Measurements from ENCODE around the gene CCDC24. TPM values are rescaled to one million over a fixed set of nuclear protein-coding genes. Genes with fewer than 3 reads are reported as not detected.

CCDC24 gene
- total and polyA plus RNA-seq, 9 of the 15 experiments (the other 6 are each of a cell fraction or from before 2014, with no cell fraction given) = 0.31 to 4.5 (median 1.5) TPM

DNA sequence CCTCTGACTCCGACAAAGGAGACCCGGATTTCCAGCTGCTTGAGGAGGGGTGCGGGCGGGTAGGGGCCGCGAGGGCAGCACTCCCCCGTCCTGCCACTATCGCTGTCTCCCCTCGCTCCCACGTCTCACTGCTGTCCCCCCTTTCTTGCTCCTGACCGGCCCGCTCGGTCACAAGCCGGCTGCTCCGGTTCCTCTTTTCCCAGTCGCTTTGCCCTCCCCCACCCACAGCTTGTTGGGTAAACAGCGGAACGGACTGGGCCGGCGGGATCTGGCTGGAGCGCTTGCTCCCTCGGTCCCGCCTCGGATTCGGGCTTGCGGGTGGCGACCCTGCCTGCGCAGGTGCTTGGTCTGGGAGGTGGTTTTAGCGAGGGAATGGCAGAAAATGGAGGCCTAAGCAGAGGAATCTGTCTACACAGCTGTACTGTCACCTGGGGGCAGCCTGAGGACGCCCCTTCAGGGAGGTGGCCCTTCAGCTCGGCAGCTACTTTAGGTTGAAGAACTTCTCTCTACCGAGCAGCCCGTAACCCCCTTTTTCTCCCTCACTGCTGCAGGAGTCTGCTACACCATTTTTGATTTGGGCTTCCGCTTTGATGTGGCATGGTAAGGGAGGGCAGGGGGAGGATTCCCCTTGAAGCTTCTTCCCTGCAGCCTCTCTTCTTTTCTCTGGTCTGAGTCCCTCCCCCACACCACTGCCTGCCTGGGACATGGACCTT, 16.0 kb upstream of the CCDC24 start (continued):
- TF ChIP-seq ADNP (tag; IDR thresholded peaks at IDR 0.05) (no peak), YY1 (IDR thresholded peaks at IDR 0.05; ENCODE audit: borderline replicate concordance in 1 of 3, control insufficient read depth in 1 of 3, extremely low read depth in 1 of 3, insufficient read depth in 3 of 3, insufficient read length in 1 of 3, insufficient replicate concordance in 2 of 3, low read depth in 1 of 3, low read length in 2 of 3) (peak in 1 of 3 experiments; percentile 42), STAG1 (CRISPR knock-in tag; IDR thresholded peaks at IDR 0.05; ENCODE audit: borderline replicate concordance) (0 out of 2 replicates have a peak, but pooled peaks have one; percentile 6), ATF1 (CRISPR knock-in tag; IDR thresholded peaks at IDR 0.05) (no peak), ATF1 (tag; IDR thresholded peaks at IDR 0.05) (no peak), PURB (CRISPR knock-in tag; IDR thresholded peaks at IDR 0.05; ENCODE audit: low read depth) (no peak), HNRNPLL (IDR thresholded peaks at IDR 0.05; ENCODE audit: low read depth, low read length, poor library complexity, severe bottlenecking) (no peak), ZZZ3 (IDR thresholded peaks at IDR 0.05) (no peak), EZH2 (IDR thresholded peaks at IDR 0.05; ENCODE audit: borderline replicate concordance, low read depth, low read length) (no peak), FIP1L1 (IDR thresholded peaks at IDR 0.05; ENCODE audit: low read depth, low read length, poor library complexity, severe bottlenecking) (peak; percentile 91), ESRRB (CRISPR knock-in tag; IDR thresholded peaks at IDR 0.05; ENCODE audit: borderline replicate concordance) (no peak), ZNF780A (CRISPR knock-in tag; IDR thresholded peaks at IDR 0.05) (no peak)
- TF ChIP-seq, protein P1, sequence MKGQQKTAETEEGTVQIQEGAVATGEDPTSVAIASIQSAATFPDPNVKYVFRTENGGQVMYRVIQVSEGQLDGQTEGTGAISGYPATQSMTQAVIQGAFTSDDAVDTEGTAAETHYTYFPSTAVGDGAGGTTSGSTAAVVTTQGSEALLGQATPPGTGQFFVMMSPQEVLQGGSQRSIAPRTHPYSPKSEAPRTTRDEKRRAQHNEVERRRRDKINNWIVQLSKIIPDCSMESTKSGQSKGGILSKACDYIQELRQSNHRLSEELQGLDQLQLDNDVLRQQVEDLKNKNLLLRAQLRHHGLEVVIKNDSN (CRISPR knock-in tag; IDR thresholded peaks at IDR 0.05) = no peak
- TF ChIP-seq, protein P2, sequence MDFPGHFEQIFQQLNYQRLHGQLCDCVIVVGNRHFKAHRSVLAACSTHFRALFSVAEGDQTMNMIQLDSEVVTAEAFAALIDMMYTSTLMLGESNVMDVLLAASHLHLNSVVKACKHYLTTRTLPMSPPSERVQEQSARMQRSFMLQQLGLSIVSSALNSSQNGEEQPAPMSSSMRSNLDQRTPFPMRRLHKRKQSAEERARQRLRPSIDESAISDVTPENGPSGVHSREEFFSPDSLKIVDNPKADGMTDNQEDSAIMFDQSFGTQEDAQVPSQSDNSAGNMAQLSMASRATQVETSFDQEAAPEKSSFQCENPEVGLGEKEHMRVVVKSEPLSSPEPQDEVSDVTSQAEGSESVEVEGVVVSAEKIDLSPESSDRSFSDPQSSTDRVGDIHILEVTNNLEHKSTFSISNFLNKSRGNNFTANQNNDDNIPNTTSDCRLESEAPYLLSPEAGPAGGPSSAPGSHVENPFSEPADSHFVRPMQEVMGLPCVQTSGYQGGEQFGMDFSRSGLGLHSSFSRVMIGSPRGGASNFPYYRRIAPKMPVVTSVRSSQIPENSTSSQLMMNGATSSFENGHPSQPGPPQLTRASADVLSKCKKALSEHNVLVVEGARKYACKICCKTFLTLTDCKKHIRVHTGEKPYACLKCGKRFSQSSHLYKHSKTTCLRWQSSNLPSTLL (IDR thresholded peaks at IDR 0.05) = no peak
- TF ChIP-seq, protein P3, sequence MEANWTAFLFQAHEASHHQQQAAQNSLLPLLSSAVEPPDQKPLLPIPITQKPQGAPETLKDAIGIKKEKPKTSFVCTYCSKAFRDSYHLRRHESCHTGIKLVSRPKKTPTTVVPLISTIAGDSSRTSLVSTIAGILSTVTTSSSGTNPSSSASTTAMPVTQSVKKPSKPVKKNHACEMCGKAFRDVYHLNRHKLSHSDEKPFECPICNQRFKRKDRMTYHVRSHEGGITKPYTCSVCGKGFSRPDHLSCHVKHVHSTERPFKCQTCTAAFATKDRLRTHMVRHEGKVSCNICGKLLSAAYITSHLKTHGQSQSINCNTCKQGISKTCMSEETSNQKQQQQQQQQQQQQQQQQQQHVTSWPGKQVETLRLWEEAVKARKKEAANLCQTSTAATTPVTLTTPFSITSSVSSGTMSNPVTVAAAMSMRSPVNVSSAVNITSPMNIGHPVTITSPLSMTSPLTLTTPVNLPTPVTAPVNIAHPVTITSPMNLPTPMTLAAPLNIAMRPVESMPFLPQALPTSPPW (CRISPR knock-in tag; IDR thresholded peaks at IDR 0.05) = peak; percentile 62
- TF ChIP-seq, protein P4, sequence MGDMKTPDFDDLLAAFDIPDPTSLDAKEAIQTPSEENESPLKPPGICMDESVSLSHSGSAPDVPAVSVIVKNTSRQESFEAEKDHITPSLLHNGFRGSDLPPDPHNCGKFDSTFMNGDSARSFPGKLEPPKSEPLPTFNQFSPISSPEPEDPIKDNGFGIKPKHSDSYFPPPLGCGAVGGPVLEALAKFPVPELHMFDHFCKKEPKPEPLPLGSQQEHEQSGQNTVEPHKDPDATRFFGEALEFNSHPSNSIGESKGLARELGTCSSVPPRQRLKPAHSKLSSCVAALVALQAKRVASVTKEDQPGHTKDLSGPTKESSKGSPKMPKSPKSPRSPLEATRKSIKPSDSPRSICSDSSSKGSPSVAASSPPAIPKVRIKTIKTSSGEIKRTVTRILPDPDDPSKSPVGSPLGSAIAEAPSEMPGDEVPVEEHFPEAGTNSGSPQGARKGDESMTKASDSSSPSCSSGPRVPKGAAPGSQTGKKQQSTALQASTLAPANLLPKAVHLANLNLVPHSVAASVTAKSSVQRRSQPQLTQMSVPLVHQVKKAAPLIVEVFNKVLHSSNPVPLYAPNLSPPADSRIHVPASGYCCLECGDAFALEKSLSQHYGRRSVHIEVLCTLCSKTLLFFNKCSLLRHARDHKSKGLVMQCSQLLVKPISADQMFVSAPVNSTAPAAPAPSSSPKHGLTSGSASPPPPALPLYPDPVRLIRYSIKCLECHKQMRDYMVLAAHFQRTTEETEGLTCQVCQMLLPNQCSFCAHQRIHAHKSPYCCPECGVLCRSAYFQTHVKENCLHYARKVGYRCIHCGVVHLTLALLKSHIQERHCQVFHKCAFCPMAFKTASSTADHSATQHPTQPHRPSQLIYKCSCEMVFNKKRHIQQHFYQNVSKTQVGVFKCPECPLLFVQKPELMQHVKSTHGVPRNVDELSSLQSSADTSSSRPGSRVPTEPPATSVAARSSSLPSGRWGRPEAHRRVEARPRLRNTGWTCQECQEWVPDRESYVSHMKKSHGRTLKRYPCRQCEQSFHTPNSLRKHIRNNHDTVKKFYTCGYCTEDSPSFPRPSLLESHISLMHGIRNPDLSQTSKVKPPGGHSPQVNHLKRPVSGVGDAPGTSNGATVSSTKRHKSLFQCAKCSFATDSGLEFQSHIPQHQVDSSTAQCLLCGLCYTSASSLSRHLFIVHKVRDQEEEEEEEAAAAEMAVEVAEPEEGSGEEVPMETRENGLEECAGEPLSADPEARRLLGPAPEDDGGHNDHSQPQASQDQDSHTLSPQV (IDR thresholded peaks at IDR 0.05) = no peak
